H9 (cell line): ENCODE measurements around the gene FBXW4. TPM values are rescaled to one million over a fixed set of nuclear protein-coding genes. Genes with fewer than 3 reads are reported as not detected.

Source experiments
- DNase-seq: peaks from one replicate; pipeline ENCODE4 v3.0.0-alpha.2; 2017
- H2AFZ ChIP-seq: one replicate; pipeline ENCODE4 v1.6.1; 2013; ENCODE audit warnings: mild to moderate bottlenecking, low read length, control low read depth, moderate library complexity
- H2AK5ac ChIP-seq: 2 replicates; pipeline ENCODE4 v1.6.1; 2013; ENCODE audit warnings: low read length, control low read depth, mixed read lengths; ENCODE audit not compliant: insufficient read length
- H2BK120ac ChIP-seq: one replicate; pipeline ENCODE4 v1.6.1; 2013; ENCODE audit warnings: low read depth, mild to moderate bottlenecking, low read length, control low read depth, inconsistent platforms; ENCODE audit not compliant: poor library complexity, severe bottlenecking
- H2BK12ac ChIP-seq: 2 replicates; pipeline ENCODE4 v1.6.1; 2013; ENCODE audit warnings: low read length, control low read depth, mixed read lengths, low read depth; ENCODE audit not compliant: insufficient read length
- H2BK15ac ChIP-seq: 2 replicates; pipeline ENCODE4 v1.6.1; 2013; ENCODE audit warnings: low read depth, low read length, control low read depth
- H2BK20ac ChIP-seq: one replicate; pipeline ENCODE4 v1.6.1; 2013; ENCODE audit warnings: low read depth, mild to moderate bottlenecking, low read length, control low read depth, inconsistent platforms; ENCODE audit not compliant: poor library complexity, severe bottlenecking
- H2BK5ac ChIP-seq: 2 replicates; pipeline ENCODE4 v1.6.1; 2013; ENCODE audit warnings: low read length, control low read depth, mixed read lengths; ENCODE audit not compliant: insufficient read length
- H3K14ac ChIP-seq: 2 replicates; pipeline ENCODE4 v1.6.1; 2013; ENCODE audit warnings: low read length, control low read depth; ENCODE audit not compliant: insufficient read depth
- H3K18ac ChIP-seq: 2 replicates; pipeline ENCODE4 v1.6.1; 2013; ENCODE audit warnings: low read depth, mild to moderate bottlenecking, mixed read lengths, low read length, control low read depth; ENCODE audit not compliant: insufficient read length
- H3K23ac ChIP-seq: 2 replicates; pipeline ENCODE4 v1.6.1; 2013; ENCODE audit warnings: low read length, control low read depth, mixed read lengths, low read depth; ENCODE audit not compliant: insufficient read length
- H3K23me2 ChIP-seq: 2 replicates; pipeline ENCODE4 v1.6.1; 2013; ENCODE audit warnings: low read depth, mild to moderate bottlenecking, mixed read lengths, low read length, control low read depth; ENCODE audit not compliant: insufficient read length, poor library complexity, severe bottlenecking
- H3K27ac ChIP-seq: 2 replicates; pipeline ENCODE4 v1.5.1; 2013; ENCODE audit warnings: low read length, control low read depth, mixed read lengths, low read depth; ENCODE audit not compliant: insufficient read length
- H3K27me3 ChIP-seq: 2 replicates; pipeline ENCODE4 v1.6.1; 2013; ENCODE audit warnings: low read length, control low read depth, inconsistent platforms; ENCODE audit not compliant: insufficient read depth
- H3K4ac ChIP-seq: 2 replicates; pipeline ENCODE4 v1.6.1; 2013; ENCODE audit warnings: low read depth, mild to moderate bottlenecking, control low read depth, inconsistent platforms, low read length, moderate library complexity
- H3K4me1 ChIP-seq: 2 replicates; pipeline ENCODE4 v1.6.1; 2013; ENCODE audit warnings: low read length, control low read depth, inconsistent platforms; ENCODE audit not compliant: insufficient read depth
- H3K4me2 ChIP-seq: 2 replicates; pipeline ENCODE4 v1.6.1; 2013; ENCODE audit warnings: low read length, control low read depth, mixed read lengths; ENCODE audit not compliant: insufficient read length, insufficient read depth
- H3K56ac ChIP-seq: 2 replicates; pipeline ENCODE4 v1.6.1; 2013; ENCODE audit warnings: low read depth, mild to moderate bottlenecking, mixed read lengths, low read length, control low read depth; ENCODE audit not compliant: insufficient read length
- H3K79me1 ChIP-seq: 2 replicates; pipeline ENCODE4 v1.6.1; 2013; ENCODE audit warnings: low read depth, mild to moderate bottlenecking, moderate library complexity, low read length, control low read depth, inconsistent platforms; ENCODE audit not compliant: insufficient read depth, poor library complexity, severe bottlenecking
- H3K79me2 ChIP-seq: 2 replicates; pipeline ENCODE4 v1.6.1; 2013; ENCODE audit warnings: low read length, control low read depth, inconsistent platforms; ENCODE audit not compliant: insufficient read depth
- H3K9ac ChIP-seq: 2 replicates; pipeline ENCODE4 v1.6.1; 2013; ENCODE audit warnings: low read length, control low read depth, mixed read lengths; ENCODE audit not compliant: insufficient read length; ENCODE audit errors: extremely low read depth
- H3K9me3 ChIP-seq: one replicate; pipeline ENCODE4 v1.6.1; 2013; ENCODE audit warnings: low read depth, low read length, inconsistent platforms; ENCODE audit not compliant: control insufficient read depth
- H3T11ph ChIP-seq: one replicate; pipeline ENCODE4 v1.6.1; 2013; ENCODE audit warnings: mild to moderate bottlenecking, low read length, control low read depth, inconsistent platforms
- H4K20me1 ChIP-seq: one replicate; pipeline ENCODE4 v1.6.1; 2013; ENCODE audit not compliant: control insufficient read depth, insufficient read length, insufficient read depth
- H4K5ac ChIP-seq: 2 replicates; pipeline ENCODE4 v1.6.1; 2013; ENCODE audit warnings: low read depth, mild to moderate bottlenecking, mixed read lengths, low read length, control low read depth; ENCODE audit not compliant: insufficient read length
- H4K8ac ChIP-seq: replicated peaks from 2 replicates; pipeline ENCODE4 v1.6.1; 2013; ENCODE audit warnings: low read length, control low read depth, mixed read lengths, low read depth; ENCODE audit not compliant: insufficient read length
- H4K91ac ChIP-seq: 2 replicates; pipeline ENCODE4 v1.6.1; 2013; ENCODE audit warnings: low read depth, mild to moderate bottlenecking, moderate library complexity, mixed read lengths, low read length, control low read depth; ENCODE audit not compliant: insufficient read length
- H3K27ac Mint-ChIP-seq, 3 experiments: 2 replicates in 2 of 3; 3 replicates in 1 of 3; pipeline ENCODE4 v1.8.0; 2020 to 2021; ENCODE audit warnings: mixed read lengths in 3 of 3, mild to moderate bottlenecking in 1 of 3, moderate library complexity in 1 of 3
- H3K27me3 Mint-ChIP-seq: 2 replicates; pipeline ENCODE4 v1.8.0; 2021; ENCODE audit warnings: low read depth, mild to moderate bottlenecking, moderate library complexity, mixed read lengths
- H3K36me3 Mint-ChIP-seq, 3 experiments: 2 replicates in 2 of 3; 3 replicates in 1 of 3; pipeline ENCODE4 v1.8.0; 2020 to 2021; ENCODE audit warnings: low read depth in 3 of 3, mixed read lengths in 3 of 3; ENCODE audit not compliant: insufficient read depth in 1 of 3
- H3K4me1 Mint-ChIP-seq, 2 experiments: 2 replicates each; pipeline ENCODE4 v1.8.0; 2020; ENCODE audit warnings: mixed read lengths in 2 of 2
- H3K4me3 Mint-ChIP-seq, 2 experiments: 2 replicates in 1 of 2; 3 replicates in 1 of 2; pipeline ENCODE4 v1.8.0; 2020 to 2021; ENCODE audit warnings: mild to moderate bottlenecking in 2 of 2, mixed read lengths in 2 of 2, moderate library complexity in 1 of 2
- H3K9me3 Mint-ChIP-seq, 2 experiments: 2 replicates in 1 of 2; 3 replicates in 1 of 2; pipeline ENCODE4 v1.8.0; 2020; ENCODE audit warnings: mild to moderate bottlenecking in 2 of 2, mixed read lengths in 2 of 2, moderate library complexity in 1 of 2
- CTCF ChIP-seq: fragments of 200-600 bp; sonication (generic); conservative IDR thresholded peaks from 3 replicates; pipeline ENCODE4 v1.8.0; 2021; ENCODE audit warnings: antibody characterized with exemption, mild to moderate bottlenecking
- WGBS: extraction: QIAGEN DNeasy Blood & Tissue Kit; methylation state at CpG from one replicate; pipeline ENCODE4 v1.1.7; 2013; ENCODE audit warnings: missing lambda C conversion rate, low lambda C conversion rate, mixed read lengths; ENCODE audit not compliant: insufficient read length; ENCODE audit errors: extremely low coverage; 5-methylcytosine and 5-hydroxymethylcytosine counted together
- total RNA-seq: library from RNA; stranded (reverse); gene quantifications from 2 replicates; pipeline ENCODE4 v1.2.1, GENCODE V29; 2021

FBXW4 gene
- total RNA-seq, 1 experiment from 2014 or later = 41.6 TPM

- Histone ChIP-seq H3K14ac (no peak overlapping the region), H3K4me1 (0 out of 2 replicates have a peak, but pooled peaks cover under 1% of the 10 kb centered on the region), H3K79me1 (no peaks in the 10 kb centered on the region), H3K18ac (no peak overlapping the region), H3K79me2 (no peaks in the 10 kb centered on the region), H3K4ac (no peak overlapping the region), H3K9me3 (no peaks in the 10 kb centered on the region), H3K4me2 (no peak overlapping the region), H2BK15ac (no peak overlapping the region), H2BK20ac (no peak overlapping the region), H4K20me1 (peaks cover 3% of the 10 kb centered on the region), H2AFZ (no peak overlapping the region), H2BK5ac (no peak overlapping the region), H4K8ac (no peak overlapping the region), H3K9ac (no peak overlapping the region), H3K27me3 (peaks cover 6% of the 10 kb centered on the region; the same call in 1 of the 2 replicates), H3T11ph (no peak overlapping the region), H2BK120ac (no peak overlapping the region), H4K5ac (no peak overlapping the region), H3K27ac (no peak overlapping the region), H2BK12ac (no peak overlapping the region), H3K56ac (no peak overlapping the region), H4K91ac (no peak overlapping the region), H3K23ac (no peak overlapping the region), H2AK5ac (no peak overlapping the region), H3K23me2 (peaks cover 3% of the 10 kb centered on the region)
- WGBS = no CpG with 5 or more reads among the region's 7 CpGs
- peaks cover 18 to 39% (median 32%) of the 10 kb centered on the region in 3 experiments for H3K36me3 Mint-ChIP-seq
- no peak overlapping the region for H3K27ac Mint-ChIP-seq
- peaks cover 22 to 31% of the 10 kb centered on the region in 2 experiments for H3K4me1 Mint-ChIP-seq
- peaks cover 3 to 8% of the 10 kb centered on the region in 2 experiments; a peak in 4 of 5 replicates for H3K9me3 Mint-ChIP-seq
- H3K4me3 Mint-ChIP-seq = no peak overlapping the region
- no peak for TF ChIP-seq CTCF
- H3K27me3 Mint-ChIP-seq = peaks cover 38% of the 10 kb centered on the region
- no peak for DNase-seq
Measured at GRCh38 chr10:101575580-101576210, 119.3 kb downstream of the FBXW4 start.
